Erythroblast (primary cell): ENCODE results near the gene PCF11.

Experiments used
- GATA1 ChIP-seq: IDR thresholded peaks from 2 replicates; pipeline ENCODE4 v1.6.1; 2011; ENCODE audit warnings: low read depth, mild to moderate bottlenecking, control low read depth, low read length, moderate library complexity
- POLR2A ChIP-seq: IDR thresholded peaks from 2 replicates; pipeline ENCODE4 v1.6.1; 2011; ENCODE audit warnings: mild to moderate bottlenecking, low read length

DNA sequence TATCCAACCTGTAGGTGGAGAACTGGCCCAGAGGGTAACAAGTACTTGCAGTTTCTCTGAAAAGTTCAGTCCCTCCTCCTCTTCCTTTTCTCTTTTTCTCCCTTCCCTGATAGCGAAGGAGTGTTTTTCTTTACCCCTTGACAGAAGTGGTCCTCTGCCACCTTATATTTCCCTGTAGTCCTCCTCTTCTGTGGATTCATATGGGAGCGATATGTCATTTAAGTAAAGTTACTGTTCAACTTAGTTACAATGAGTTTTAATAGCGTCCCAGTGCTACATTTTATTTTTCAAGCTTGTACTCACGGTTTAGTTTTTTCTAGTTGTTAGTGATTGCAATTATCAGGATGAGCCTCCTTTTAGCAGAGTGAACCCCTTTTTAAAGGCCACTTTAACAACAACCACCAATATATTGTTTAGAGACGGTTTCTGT lies 1.4 kb downstream of the PCF11 start:
- TF ChIP-seq POLR2A (no peak), GATA1 (no peak)
